Mesothelial cell of epicardium (in vitro differentiated cells): ENCODE results near the gene UTS2B. TPM values are rescaled to one million over a fixed set of nuclear protein-coding genes. Genes with fewer than 3 reads are reported as not detected.

Experiments used
- DNase-seq, 2 experiments: peaks; one replicate each; pipeline ENCODE4 v3.0.0; 2021; ENCODE audit warnings: low spot score in 2 of 2; ENCODE audit not compliant: unreplicated experiment in 2 of 2
- H3K27ac Mint-ChIP-seq: 2 replicates; pipeline ENCODE4 v1.8.0; 2021; ENCODE audit warnings: mixed read lengths
- H3K27me3 Mint-ChIP-seq: 2 replicates; pipeline ENCODE4 v1.8.0; 2021; ENCODE audit warnings: low read depth, mixed read lengths
- H3K36me3 Mint-ChIP-seq: 2 replicates; pipeline ENCODE4 v1.8.0; 2021; ENCODE audit warnings: mixed read lengths
- H3K4me1 Mint-ChIP-seq: 2 replicates; pipeline ENCODE4 v1.8.0; 2021; ENCODE audit warnings: mixed read lengths
- H3K4me3 Mint-ChIP-seq: 2 replicates; pipeline ENCODE4 v1.8.0; 2021; ENCODE audit warnings: mild to moderate bottlenecking, moderate library complexity, mixed read lengths
- H3K9me3 Mint-ChIP-seq: 2 replicates; pipeline ENCODE4 v1.8.0; 2021; ENCODE audit warnings: mixed read lengths
- total RNA-seq: library from RNA; stranded (reverse); gene quantifications from 3 replicates; pipeline ENCODE4 v1.2.1, GENCODE V29; 2021
- TF ChIP-seq, protein P1 (sequence below): fragments of 200-600 bp; sonication (generic); IDR thresholded peaks from one replicate; pipeline ENCODE4 v1.5.0; 2021; ENCODE audit warnings: antibody characterized with exemption; ENCODE audit not compliant: unreplicated experiment

The UTS2B gene
- total RNA-seq, 1 donor from 2014 or later = 0.60 TPM

DNA sequence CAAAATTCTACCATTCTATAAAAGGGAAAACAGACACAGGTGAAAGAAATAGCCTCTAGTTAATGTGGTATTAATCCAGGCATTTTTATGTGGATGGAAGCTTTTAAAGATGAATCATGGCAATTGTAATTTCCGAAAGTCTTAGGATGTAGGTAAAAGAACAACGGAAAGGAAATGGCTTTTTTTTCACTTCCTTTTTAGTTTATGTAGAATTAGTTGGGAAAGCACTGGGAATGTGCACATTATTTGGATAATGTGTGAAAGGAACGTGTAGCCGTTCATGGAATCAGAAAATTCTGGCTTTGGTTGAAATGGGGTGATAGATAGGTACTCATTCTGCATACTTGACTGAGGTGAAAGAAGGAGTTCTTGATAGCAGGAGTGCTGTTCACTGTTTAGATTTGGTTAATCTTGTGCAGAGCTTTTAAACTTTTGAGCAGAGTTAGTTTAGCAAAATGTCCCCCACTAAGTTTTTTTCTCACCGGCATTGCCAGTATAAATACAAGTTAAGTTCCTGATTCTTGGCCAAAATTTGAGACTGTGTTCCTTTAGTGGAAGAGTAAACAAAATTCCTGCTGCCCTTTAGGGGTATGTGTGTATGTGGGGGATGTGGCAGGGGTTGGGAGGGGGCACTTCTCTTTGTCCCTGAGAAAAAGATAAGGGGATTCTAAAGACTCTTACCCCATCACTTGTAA lies 20.2 kb upstream of the UTS2B start:
- Mint-ChIP-seq H3K27ac (peak overlapping the region; percentile 77), H3K36me3 (no peaks in the 10 kb centered on the region), H3K4me3 (no peak overlapping the region), H3K9me3 (no peaks in the 10 kb centered on the region), H3K4me1 (peaks cover 26% of the 10 kb centered on the region), H3K27me3 (no peaks in the 10 kb centered on the region)
- TF ChIP-seq, protein P1, sequence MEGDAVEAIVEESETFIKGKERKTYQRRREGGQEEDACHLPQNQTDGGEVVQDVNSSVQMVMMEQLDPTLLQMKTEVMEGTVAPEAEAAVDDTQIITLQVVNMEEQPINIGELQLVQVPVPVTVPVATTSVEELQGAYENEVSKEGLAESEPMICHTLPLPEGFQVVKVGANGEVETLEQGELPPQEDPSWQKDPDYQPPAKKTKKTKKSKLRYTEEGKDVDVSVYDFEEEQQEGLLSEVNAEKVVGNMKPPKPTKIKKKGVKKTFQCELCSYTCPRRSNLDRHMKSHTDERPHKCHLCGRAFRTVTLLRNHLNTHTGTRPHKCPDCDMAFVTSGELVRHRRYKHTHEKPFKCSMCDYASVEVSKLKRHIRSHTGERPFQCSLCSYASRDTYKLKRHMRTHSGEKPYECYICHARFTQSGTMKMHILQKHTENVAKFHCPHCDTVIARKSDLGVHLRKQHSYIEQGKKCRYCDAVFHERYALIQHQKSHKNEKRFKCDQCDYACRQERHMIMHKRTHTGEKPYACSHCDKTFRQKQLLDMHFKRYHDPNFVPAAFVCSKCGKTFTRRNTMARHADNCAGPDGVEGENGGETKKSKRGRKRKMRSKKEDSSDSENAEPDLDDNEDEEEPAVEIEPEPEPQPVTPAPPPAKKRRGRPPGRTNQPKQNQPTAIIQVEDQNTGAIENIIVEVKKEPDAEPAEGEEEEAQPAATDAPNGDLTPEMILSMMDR = no peak
- DNase-seq = no peak

GRCh38 chr3:191348098-191348497 lies 17.8 kb upstream of the UTS2B start:
- no peak overlapping the region for H3K27ac Mint-ChIP-seq
- TF ChIP-seq, protein P1 = no peak
- H3K4me1 Mint-ChIP-seq = peaks cover 40% of the 10 kb centered on the region
- H3K27me3 Mint-ChIP-seq = no peaks in the 10 kb centered on the region
- H3K4me3 Mint-ChIP-seq = no peak overlapping the region
- DNase-seq = no peak
- no peaks in the 10 kb centered on the region for H3K36me3 Mint-ChIP-seq
- no peaks in the 10 kb centered on the region for H3K9me3 Mint-ChIP-seq

DNA sequence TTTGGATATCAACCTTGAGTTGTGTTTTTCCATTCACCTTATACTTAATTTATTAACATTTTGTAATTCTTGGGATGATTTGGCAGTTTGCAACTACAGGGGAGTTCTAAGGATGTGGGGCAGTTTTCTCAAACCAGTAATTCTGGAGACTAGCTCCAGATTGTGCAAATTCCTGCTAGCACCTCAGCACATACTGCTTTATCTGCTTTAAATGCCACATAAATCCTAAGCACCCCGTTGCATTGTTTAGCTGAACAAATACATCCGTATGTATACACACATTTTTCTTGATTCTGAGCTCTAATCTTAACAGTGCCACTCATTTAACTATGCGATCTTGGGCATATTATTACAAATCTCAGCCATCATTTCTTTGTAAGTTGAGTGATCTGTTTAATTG lies 16.9 kb upstream of the UTS2B start:
- Mint-ChIP-seq H3K4me3 (no peak overlapping the region), H3K9me3 (no peaks in the 10 kb centered on the region), H3K36me3 (no peaks in the 10 kb centered on the region), H3K27ac (no peak overlapping the region), H3K4me1 (peaks cover 45% of the 10 kb centered on the region), H3K27me3 (no peaks in the 10 kb centered on the region)
- DNase-seq = no peak
- TF ChIP-seq, protein P1 = no peak

DNA sequence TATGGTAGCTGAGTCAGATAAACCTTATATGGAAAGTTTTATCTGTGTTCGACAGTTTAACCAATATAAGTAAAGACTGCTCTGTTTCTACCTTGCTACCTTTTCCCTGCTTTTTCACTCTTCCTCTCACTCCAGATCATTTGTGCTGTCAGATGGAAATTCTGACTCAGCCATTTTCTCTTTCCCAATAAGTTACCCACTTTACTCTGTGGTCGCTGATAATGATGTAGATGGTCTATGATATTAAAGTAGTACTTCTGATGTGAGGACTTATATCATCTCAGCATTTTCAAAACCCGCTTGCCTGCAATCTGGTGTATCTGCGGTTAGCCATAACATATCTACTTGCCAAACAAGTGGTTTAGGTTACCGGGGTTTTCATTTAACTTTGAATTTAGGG lies 15.0 kb upstream of the UTS2B start:
- H3K4me3 Mint-ChIP-seq = no peak overlapping the region
- H3K27me3 Mint-ChIP-seq = no peaks in the 10 kb centered on the region
- peaks cover 34% of the 10 kb centered on the region for H3K4me1 Mint-ChIP-seq
- H3K27ac Mint-ChIP-seq = no peak overlapping the region
- TF ChIP-seq, protein P1 = no peak
- H3K36me3 Mint-ChIP-seq = no peaks in the 10 kb centered on the region
- DNase-seq = no peak
- no peaks in the 10 kb centered on the region for H3K9me3 Mint-ChIP-seq

GRCh38 chr3:191343913-191344312 lies 13.6 kb upstream of the UTS2B start:
- H3K36me3 Mint-ChIP-seq = no peaks in the 10 kb centered on the region
- H3K4me1 Mint-ChIP-seq = peaks cover 37% of the 10 kb centered on the region
- peak overlapping the region; percentile 26 for H3K27ac Mint-ChIP-seq
- no peaks in the 10 kb centered on the region for H3K9me3 Mint-ChIP-seq
- no peak overlapping the region for H3K4me3 Mint-ChIP-seq
- no peak for DNase-seq
- TF ChIP-seq, protein P1 = no peak
- H3K27me3 Mint-ChIP-seq = no peaks in the 10 kb centered on the region
